ENCODE data around the gene AFAP1L1.
A peak's percentile ranks its signal among the peaks of the same experiment; 100 is the strongest.
"Not testable (repeated sequence)": the region's sequence is repeated elsewhere in the genome, so short reads cannot be mapped to it uniquely, and the experiment has no call there.

AFAP1L1 gene

GRCh38 chr5:149262315-149262714, 9.3 kb upstream of the AFAP1L1 start:
- DNase-seq, result no peak

GRCh38 chr5:149264439-149265067, 7.1 kb upstream of the AFAP1L1 start:
- peak; percentile 36 for DNase-seq

- no peak for DNase-seq
Observed at GRCh38 chr5:149265068-149265465, 6.6 kb upstream of the AFAP1L1 start.

- DNase-seq, result no peak
Observed at GRCh38 chr5:149265597-149265996, 6.1 kb upstream of the AFAP1L1 start.

GRCh38 chr5:149267241-149267973, 4.3 kb upstream of the AFAP1L1 start:
- DNase-seq, result no peak

- DNase-seq, result no peak
Observed at GRCh38 chr5:149268928-149269557, 2.6 kb upstream of the AFAP1L1 start.

- DNase-seq, result no peak
Observed at GRCh38 chr5:149271195-149271715, 404 bp upstream of the AFAP1L1 start.

- DNase-seq, result not testable (repeated sequence)
Observed at GRCh38 chr5:149272781-149273180, 1.1 kb downstream of the AFAP1L1 start.

GRCh38 chr5:149273237-149273636, 1.6 kb downstream of the AFAP1L1 start:
- no peak for DNase-seq

GRCh38 chr5:149273950-149274349, 2.3 kb downstream of the AFAP1L1 start:
- no peak for DNase-seq

GRCh38 chr5:149274939-149275338, 3.3 kb downstream of the AFAP1L1 start:
- no peak for DNase-seq

- DNase-seq, result no peak
Observed at GRCh38 chr5:149277801-149278200, 6.1 kb downstream of the AFAP1L1 start.

- no peak for DNase-seq
Observed at GRCh38 chr5:149278451-149279210, 7.0 kb downstream of the AFAP1L1 start.

- DNase-seq, result no peak
Observed at GRCh38 chr5:149279661-149280060, 8.0 kb downstream of the AFAP1L1 start.

GRCh38 chr5:149280124-149280523, 8.5 kb downstream of the AFAP1L1 start:
- no peak for DNase-seq

- DNase-seq, result no peak
Observed at GRCh38 chr5:149280802-149281201, 9.1 kb downstream of the AFAP1L1 start.

GRCh38 chr5:149282027-149282965, 10.6 kb downstream of the AFAP1L1 start:
- DNase-seq, result no peak

- DNase-seq, result no peak
Observed at GRCh38 chr5:149282966-149283332, 11.3 kb downstream of the AFAP1L1 start.

- no peak for DNase-seq
Observed at GRCh38 chr5:149283626-149284480, 12.2 kb downstream of the AFAP1L1 start.

GRCh38 chr5:149284501-149284900, 12.8 kb downstream of the AFAP1L1 start:
- DNase-seq, result no peak

GRCh38 chr5:149285153-149285552, 13.5 kb downstream of the AFAP1L1 start:
- DNase-seq, result no peak

Measured in activated naive CD4-positive, alpha-beta T cell treated with Interleukin-2 at 50 U/mL for 16 hours (primary cell).